ENCODE measurements around the gene LRRC66. TPM values are rescaled to one million over a fixed set of nuclear protein-coding genes. Genes with fewer than 3 reads are reported as not detected.

The LRRC66 gene, protein sequence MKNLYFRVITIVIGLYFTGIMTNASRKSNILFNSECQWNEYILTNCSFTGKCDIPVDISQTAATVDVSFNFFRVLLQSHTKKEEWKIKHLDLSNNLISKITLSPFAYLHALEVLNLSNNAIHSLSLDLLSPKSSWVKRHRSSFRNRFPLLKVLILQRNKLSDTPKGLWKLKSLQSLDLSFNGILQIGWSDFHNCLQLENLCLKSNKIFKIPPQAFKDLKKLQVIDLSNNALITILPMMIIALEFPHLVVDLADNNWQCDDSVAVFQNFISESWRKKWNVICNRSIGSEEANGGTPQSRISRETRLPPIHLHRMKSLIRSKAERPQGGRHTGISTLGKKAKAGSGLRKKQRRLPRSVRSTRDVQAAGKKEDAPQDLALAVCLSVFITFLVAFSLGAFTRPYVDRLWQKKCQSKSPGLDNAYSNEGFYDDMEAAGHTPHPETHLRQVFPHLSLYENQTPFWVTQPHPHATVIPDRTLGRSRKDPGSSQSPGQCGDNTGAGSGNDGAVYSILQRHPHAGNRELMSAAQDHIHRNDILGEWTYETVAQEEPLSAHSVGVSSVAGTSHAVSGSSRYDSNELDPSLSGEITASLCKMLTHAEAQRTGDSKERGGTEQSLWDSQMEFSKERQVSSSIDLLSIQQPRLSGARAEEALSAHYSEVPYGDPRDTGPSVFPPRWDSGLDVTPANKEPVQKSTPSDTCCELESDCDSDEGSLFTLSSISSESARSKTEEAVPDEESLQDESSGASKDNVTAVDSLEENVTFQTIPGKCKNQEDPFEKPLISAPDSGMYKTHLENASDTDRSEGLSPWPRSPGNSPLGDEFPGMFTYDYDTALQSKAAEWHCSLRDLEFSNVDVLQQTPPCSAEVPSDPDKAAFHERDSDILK
- 0.08 TPM in 1 of 2 replicates, not detected in the other for total RNA-seq

GRCh38 chr4:52019936-52020657 lies at the start of gene LRRC66:
Gene LRRC66 (minus strand): TSS chr4:52020363. CDS start chr4:52017613, 2,750 bp downstream.
- Mint-ChIP-seq H3K36me3 (ENCODE audit: low read depth) (no peaks in the 10 kb centered on the region), H3K4me1 (ENCODE audit: low read depth) (no peaks in the 10 kb centered on the region), H3K4me3 (no peak within 1 kb of the TSS), H3K27me3 (ENCODE audit: insufficient read depth) (no peaks in the 10 kb centered on the region), H3K27ac (no peak within 1 kb of the TSS), H3K9me3 (no peaks in the 10 kb centered on the region)
- intact Hi-C loops (cut with micrococcal nuclease) = no loop called here
- DNase-seq (ENCODE audit: low spot score) = no peak

DNA sequence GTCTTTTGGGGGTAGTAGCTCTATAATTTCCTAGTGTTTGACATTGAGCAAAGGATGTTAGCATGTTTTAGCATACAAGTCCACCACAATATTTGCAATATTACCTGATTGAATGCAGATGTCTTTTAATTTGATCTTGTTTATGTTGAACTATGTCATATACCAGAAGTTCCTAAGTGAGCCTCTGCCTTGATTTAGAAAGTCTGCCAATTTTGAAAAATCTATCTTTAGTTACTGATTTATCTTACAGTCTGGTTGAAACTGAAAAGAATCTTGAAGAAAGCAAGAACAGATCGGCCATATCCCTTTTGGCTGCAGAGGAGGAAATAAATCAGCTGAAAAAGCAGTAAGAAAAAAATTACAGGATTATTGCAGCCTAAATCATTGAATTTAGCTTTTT lies 49.4 kb upstream of the LRRC66 start:
- DNase-seq (ENCODE audit: low spot score) = no peak
- intact Hi-C loops (cut with micrococcal nuclease) = no loop called here
- Mint-ChIP-seq H3K27me3 (ENCODE audit: insufficient read depth) (peaks cover 9% of the 10 kb centered on the region), H3K27ac (no peak overlapping the region), H3K9me3 (peaks cover 4% of the 10 kb centered on the region), H3K4me3 (no peak overlapping the region), H3K36me3 (ENCODE audit: low read depth) (no peaks in the 10 kb centered on the region), H3K4me1 (ENCODE audit: low read depth) (no peaks in the 10 kb centered on the region)

- H3K27me3 Mint-ChIP-seq (ENCODE audit: insufficient read depth) = peaks cover 25% of the 10 kb centered on the region
- H3K36me3 Mint-ChIP-seq (ENCODE audit: low read depth) = no peaks in the 10 kb centered on the region
- H3K4me3 Mint-ChIP-seq = no peak overlapping the region
- no peak overlapping the region for H3K27ac Mint-ChIP-seq
- no peaks in the 10 kb centered on the region for H3K9me3 Mint-ChIP-seq
- intact Hi-C loops (cut with micrococcal nuclease) = no loop called here
- no peak for DNase-seq (ENCODE audit: low spot score)
- no peaks in the 10 kb centered on the region for H3K4me1 Mint-ChIP-seq (ENCODE audit: low read depth)
These were observed 39.2 kb upstream of the LRRC66 start for GRCh38 chr4:52059372-52059771.

DNA sequence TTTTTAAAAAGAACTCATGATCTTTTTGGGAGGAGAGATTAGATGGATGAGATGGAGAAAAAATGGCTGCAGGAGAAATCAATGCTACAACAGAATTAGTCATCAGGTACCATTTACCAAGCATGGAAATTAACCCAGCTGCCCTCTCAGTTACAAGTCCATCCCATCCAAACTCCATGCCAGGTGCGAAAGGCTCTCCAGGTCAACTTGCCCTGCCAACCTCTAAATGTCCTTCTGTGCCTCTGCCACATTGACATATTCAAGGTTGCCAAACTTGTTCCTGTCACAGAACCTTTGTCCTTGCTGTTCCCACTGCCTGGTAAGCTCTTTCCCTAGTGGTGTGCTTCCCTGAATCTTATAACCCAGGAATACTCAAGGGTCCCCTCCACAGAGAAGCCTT lies 38.1 kb upstream of the LRRC66 start:
- H3K4me3 Mint-ChIP-seq = no peak overlapping the region
- H3K4me1 Mint-ChIP-seq (ENCODE audit: low read depth) = no peaks in the 10 kb centered on the region
- no peaks in the 10 kb centered on the region for H3K9me3 Mint-ChIP-seq
- H3K27me3 Mint-ChIP-seq (ENCODE audit: insufficient read depth) = peaks cover 29% of the 10 kb centered on the region
- H3K27ac Mint-ChIP-seq = no peak overlapping the region
- no peaks in the 10 kb centered on the region for H3K36me3 Mint-ChIP-seq (ENCODE audit: low read depth)
- no peak for DNase-seq (ENCODE audit: low spot score)
- intact Hi-C loops (cut with micrococcal nuclease) = no loop called here

- H3K36me3 Mint-ChIP-seq (ENCODE audit: low read depth) = no peaks in the 10 kb centered on the region
- peaks cover 4% of the 10 kb centered on the region for H3K4me1 Mint-ChIP-seq (ENCODE audit: low read depth)
- intact Hi-C loops (cut with micrococcal nuclease) = no loop called here
- no peak overlapping the region for H3K27ac Mint-ChIP-seq
- DNase-seq (ENCODE audit: low spot score) = no peak
- peaks cover 38% of the 10 kb centered on the region for H3K27me3 Mint-ChIP-seq (ENCODE audit: insufficient read depth)
- no peak overlapping the region for H3K4me3 Mint-ChIP-seq
- H3K9me3 Mint-ChIP-seq = no peaks in the 10 kb centered on the region
These were observed 37.0 kb upstream of the LRRC66 start for GRCh38 chr4:52057196-52057595.

- intact Hi-C loops (cut with micrococcal nuclease) = no loop called here
- peaks cover 9% of the 10 kb centered on the region for H3K4me1 Mint-ChIP-seq (ENCODE audit: low read depth)
- peaks cover 56% of the 10 kb centered on the region for H3K27me3 Mint-ChIP-seq (ENCODE audit: insufficient read depth)
- H3K27ac Mint-ChIP-seq = no peak overlapping the region
- H3K36me3 Mint-ChIP-seq (ENCODE audit: low read depth) = no peaks in the 10 kb centered on the region
- no peaks in the 10 kb centered on the region for H3K9me3 Mint-ChIP-seq
- H3K4me3 Mint-ChIP-seq = no peak overlapping the region
- no peak for DNase-seq (ENCODE audit: low spot score)
These were observed 34.1 kb upstream of the LRRC66 start for GRCh38 chr4:52054254-52054653.

DNA sequence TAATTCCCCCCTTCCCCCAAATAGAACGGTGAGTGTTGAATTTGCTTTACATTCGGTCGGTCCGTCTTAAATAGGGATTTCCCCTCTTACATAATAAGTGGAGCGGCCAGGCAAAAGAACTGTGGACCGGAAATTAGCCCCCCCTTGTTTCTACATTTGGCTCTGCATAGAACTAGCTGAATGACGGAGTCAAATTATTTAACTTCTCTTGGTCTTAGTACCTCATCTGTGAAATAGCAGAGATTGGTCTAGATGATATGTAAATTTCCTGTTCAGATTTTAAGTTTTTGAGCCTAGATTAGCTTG lies 32.3 kb upstream of the LRRC66 start:
- H3K4me1 Mint-ChIP-seq (ENCODE audit: low read depth) = peaks cover 9% of the 10 kb centered on the region
- intact Hi-C loops (cut with micrococcal nuclease) = no loop called here
- peaks cover 69% of the 10 kb centered on the region for H3K27me3 Mint-ChIP-seq (ENCODE audit: insufficient read depth)
- no peak overlapping the region for H3K4me3 Mint-ChIP-seq
- H3K27ac Mint-ChIP-seq = no peak overlapping the region
- no peaks in the 10 kb centered on the region for H3K36me3 Mint-ChIP-seq (ENCODE audit: low read depth)
- no peaks in the 10 kb centered on the region for H3K9me3 Mint-ChIP-seq
- DNase-seq (ENCODE audit: low spot score) = no peak

DNA sequence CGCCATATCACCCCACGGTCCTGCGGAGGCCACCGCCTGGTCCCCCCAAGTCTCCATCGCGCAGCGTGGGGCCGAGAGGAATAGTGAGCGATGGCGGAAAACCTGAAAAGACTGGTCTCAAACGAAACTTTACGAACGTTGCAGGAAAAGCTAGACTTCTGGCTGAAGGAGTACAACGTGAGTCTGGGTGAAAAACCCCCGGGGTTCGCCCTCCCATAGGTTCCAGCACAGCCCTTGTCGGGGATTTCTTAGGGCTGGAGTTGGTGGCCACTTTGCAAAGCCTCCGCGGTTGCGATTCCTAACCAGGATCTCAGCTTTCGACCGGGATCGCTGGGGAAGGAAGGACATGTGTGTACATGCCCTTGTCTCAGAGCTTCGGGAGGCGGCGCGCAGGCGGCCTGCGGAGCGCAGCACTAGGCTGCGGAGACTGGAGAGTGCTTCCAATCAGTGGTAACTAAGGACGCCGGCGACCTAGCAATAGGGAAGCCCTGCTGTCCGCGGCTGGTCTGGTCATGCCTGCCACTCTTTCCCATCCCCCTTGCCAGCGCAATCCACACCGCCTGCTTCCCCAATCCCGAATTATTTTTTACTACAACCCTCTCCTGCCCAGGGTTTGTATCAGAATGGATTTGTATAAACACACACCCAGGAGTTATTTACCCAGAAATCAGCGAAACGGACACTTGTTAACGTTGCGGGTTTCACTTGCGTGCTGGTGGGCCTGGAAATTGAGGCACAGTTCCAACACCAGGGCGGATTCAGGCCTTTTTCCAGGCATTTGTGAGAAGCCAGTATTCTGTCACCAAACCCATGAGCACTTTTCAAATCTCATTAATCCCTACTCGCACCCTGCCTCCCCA lies 31.7 kb upstream of the LRRC66 start:
- peaks cover 9% of the 10 kb centered on the region for H3K4me1 Mint-ChIP-seq (ENCODE audit: low read depth)
- no peak for DNase-seq (ENCODE audit: low spot score)
- no peaks in the 10 kb centered on the region for H3K9me3 Mint-ChIP-seq
- peak overlapping the region; percentile 70 for H3K4me3 Mint-ChIP-seq
- intact Hi-C loops (cut with micrococcal nuclease) = loop anchor here (2.0 kb wide), 1 partner anchor 15 kb away; no protein-coding TSS in a partner anchor
- H3K27ac Mint-ChIP-seq = no peak overlapping the region
- peaks cover 73% of the 10 kb centered on the region for H3K27me3 Mint-ChIP-seq (ENCODE audit: insufficient read depth)
- no peaks in the 10 kb centered on the region for H3K36me3 Mint-ChIP-seq (ENCODE audit: low read depth)

- no peak for DNase-seq (ENCODE audit: low spot score)
- Mint-ChIP-seq H3K27ac (no peak within 1 kb of the TSS), H3K4me1 (ENCODE audit: low read depth) (peaks cover 9% of the 10 kb centered on the region), H3K4me3 (peak within 1 kb of the TSS; percentile 70), H3K36me3 (ENCODE audit: low read depth) (no peaks in the 10 kb centered on the region), H3K27me3 (ENCODE audit: insufficient read depth) (peaks cover 73% of the 10 kb centered on the region), H3K9me3 (no peaks in the 10 kb centered on the region)
- intact Hi-C loops (cut with micrococcal nuclease) = loop anchor here (2.0 kb wide), 1 partner anchor 14 kb away; no protein-coding TSS in a partner anchor
These were observed 31.1 kb upstream of the LRRC66 start, which contains the start of gene SPATA18 for GRCh38 chr4:52051213-52051614. Gene SPATA18 (plus strand): TSS chr4:52051304. CDS start chr4:52051705, 401 bp downstream.

DNA sequence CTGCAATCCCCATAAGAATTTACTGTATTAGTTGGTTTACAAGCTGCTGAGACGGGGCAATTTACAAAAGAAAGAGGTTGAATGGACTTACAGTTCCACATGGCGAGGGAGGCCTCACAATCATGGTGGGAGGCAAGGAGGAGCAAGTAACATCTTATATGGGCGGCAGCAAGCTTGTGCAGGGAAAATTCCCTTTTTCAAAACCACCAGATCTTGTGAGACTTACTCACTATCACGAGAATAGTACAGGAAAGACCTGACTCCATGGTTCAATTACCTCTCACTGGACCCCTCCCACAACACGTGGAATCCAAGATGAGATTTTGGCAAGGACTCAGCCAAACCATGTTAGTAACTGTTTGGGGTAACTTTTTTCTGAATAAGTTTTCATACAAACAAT lies 29.1 kb upstream of the LRRC66 start:
- DNase-seq (ENCODE audit: low spot score) = no peak
- no peaks in the 10 kb centered on the region for H3K36me3 Mint-ChIP-seq (ENCODE audit: low read depth)
- no peak overlapping the region for H3K27ac Mint-ChIP-seq
- no peaks in the 10 kb centered on the region for H3K9me3 Mint-ChIP-seq
- H3K27me3 Mint-ChIP-seq (ENCODE audit: insufficient read depth) = peaks cover 62% of the 10 kb centered on the region
- peaks cover 9% of the 10 kb centered on the region for H3K4me1 Mint-ChIP-seq (ENCODE audit: low read depth)
- no peak overlapping the region for H3K4me3 Mint-ChIP-seq
- intact Hi-C loops (cut with micrococcal nuclease) = no loop called here

DNA sequence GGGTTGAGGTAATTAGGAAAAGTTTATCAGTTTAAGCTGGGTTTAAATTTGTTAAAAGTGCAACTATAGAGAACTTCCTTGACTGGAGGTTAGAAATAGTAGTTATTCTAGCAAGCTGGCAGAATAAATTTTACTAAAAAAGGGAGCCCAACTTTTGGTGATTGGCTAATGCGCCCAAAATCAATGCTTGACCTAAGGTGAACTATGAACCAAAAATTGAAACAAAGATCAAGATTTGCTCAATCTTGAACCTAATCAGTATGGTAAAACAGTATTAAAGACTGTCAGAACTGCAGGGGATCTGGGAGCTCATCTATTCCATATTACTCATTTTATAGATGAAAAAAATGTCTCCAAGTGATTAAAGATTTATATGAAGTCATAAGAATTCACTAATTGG lies 24.9 kb upstream of the LRRC66 start:
- H3K27ac Mint-ChIP-seq = no peak overlapping the region
- no peak overlapping the region for H3K4me3 Mint-ChIP-seq
- H3K36me3 Mint-ChIP-seq (ENCODE audit: low read depth) = no peaks in the 10 kb centered on the region
- no peak for DNase-seq (ENCODE audit: low spot score)
- intact Hi-C loops (cut with micrococcal nuclease) = no loop called here
- H3K4me1 Mint-ChIP-seq (ENCODE audit: low read depth) = no peaks in the 10 kb centered on the region
- peaks cover 42% of the 10 kb centered on the region for H3K27me3 Mint-ChIP-seq (ENCODE audit: insufficient read depth)
- H3K9me3 Mint-ChIP-seq = no peaks in the 10 kb centered on the region

All from activated T-helper 1 cell treated with anti-CD3 and anti-CD28 coated beads, Interleukin-12 subunit alpha, Interleukin-12 subunit beta, Interleukin-2, Interleukin-4 antibody, amounts not matched to agents 30 ng/mL and 10 ng/mL and 1 ng/mL, durations not matched to agents 14 hours and 24 hours and 36 hours (primary cell).